ENCODE data around the gene C12orf50.
"Not testable (repeated sequence)": the region's sequence is repeated elsewhere in the genome, so short reads cannot be mapped to it uniquely, and the experiment has no call there.

C12orf50 gene

GRCh38 chr12:88035907-88036289, 6.7 kb upstream of the C12orf50 start:
- Histone ChIP-seq H3K4me1 (ENCODE audit: control insufficient read depth, insufficient read depth, low read length) (peaks cover 19% of the 10 kb centered on the region), H3K4me3 (ENCODE audit: low read length) (peak overlapping the region; percentile 93), H3K27me3 (replicated peaks; ENCODE audit: control insufficient read depth, insufficient read depth, low read length) (no peaks in the 10 kb centered on the region), H3K9ac (ENCODE audit: low read length) (peak overlapping the region; percentile 95), H3K36me3 (ENCODE audit: control insufficient read depth, insufficient read depth, low read length, severe bottlenecking) (peaks cover 2% of the 10 kb centered on the region), H3K9me3 (ENCODE audit: control insufficient read depth, low read length) (no peaks in the 10 kb centered on the region)
- DNase-seq (ENCODE audit: low read depth): no peak

- H3K36me3 ChIP-seq (ENCODE audit: control insufficient read depth, insufficient read depth, low read length, severe bottlenecking): no peaks in the 10 kb centered on the region
- H3K9me3 ChIP-seq (ENCODE audit: control insufficient read depth, low read length): no peaks in the 10 kb centered on the region
- no peaks in the 10 kb centered on the region for H3K27me3 ChIP-seq (replicated peaks; ENCODE audit: control insufficient read depth, insufficient read depth, low read length)
- peak overlapping the region; percentile 93 for H3K4me3 ChIP-seq (ENCODE audit: low read length)
- H3K9ac ChIP-seq (ENCODE audit: low read length): peak overlapping the region; percentile 95
- peaks cover 19% of the 10 kb centered on the region for H3K4me1 ChIP-seq (ENCODE audit: control insufficient read depth, insufficient read depth, low read length)
- DNase-seq (ENCODE audit: low read depth): peak; percentile 97
Observed at GRCh38 chr12:88035271-88035906, 6.2 kb upstream of the C12orf50 start.

GRCh38 chr12:88031161-88031560, 2.0 kb upstream of the C12orf50 start:
- H3K36me3 ChIP-seq (ENCODE audit: control insufficient read depth, insufficient read depth, low read length, severe bottlenecking); H3K9ac ChIP-seq (ENCODE audit: low read length); DNase-seq (ENCODE audit: low read depth); H3K4me3 ChIP-seq (ENCODE audit: low read length); H3K9me3 ChIP-seq (ENCODE audit: control insufficient read depth, low read length); H3K27me3 ChIP-seq (replicated peaks; ENCODE audit: control insufficient read depth, insufficient read depth, low read length); H3K4me1 ChIP-seq (ENCODE audit: control insufficient read depth, insufficient read depth, low read length): not testable (repeated sequence)

GRCh38 chr12:88026196-88026595, 3.0 kb downstream of the C12orf50 start:
- Histone ChIP-seq H3K4me3 (ENCODE audit: low read length) (no peak overlapping the region), H3K9ac (ENCODE audit: low read length) (no peak overlapping the region), H3K27me3 (replicated peaks; ENCODE audit: control insufficient read depth, insufficient read depth, low read length) (no peaks in the 10 kb centered on the region), H3K9me3 (ENCODE audit: control insufficient read depth, low read length) (no peaks in the 10 kb centered on the region), H3K4me1 (ENCODE audit: control insufficient read depth, insufficient read depth, low read length) (no peaks in the 10 kb centered on the region), H3K36me3 (ENCODE audit: control insufficient read depth, insufficient read depth, low read length, severe bottlenecking) (no peaks in the 10 kb centered on the region)
- no peak for DNase-seq (ENCODE audit: low read depth)

- peaks cover 13% of the 10 kb centered on the region for H3K9me3 ChIP-seq (ENCODE audit: control insufficient read depth, low read length)
- no peak overlapping the region for H3K9ac ChIP-seq (ENCODE audit: low read length)
- no peaks in the 10 kb centered on the region for H3K36me3 ChIP-seq (ENCODE audit: control insufficient read depth, insufficient read depth, low read length, severe bottlenecking)
- H3K4me3 ChIP-seq (ENCODE audit: low read length): no peak overlapping the region
- H3K27me3 ChIP-seq (replicated peaks; ENCODE audit: control insufficient read depth, insufficient read depth, low read length): no peaks in the 10 kb centered on the region
- DNase-seq (ENCODE audit: low read depth): no peak
- no peaks in the 10 kb centered on the region for H3K4me1 ChIP-seq (ENCODE audit: control insufficient read depth, insufficient read depth, low read length)
Observed at GRCh38 chr12:88017964-88018363, 11.2 kb downstream of the C12orf50 start.

GRCh38 chr12:88015825-88016224, 13.4 kb downstream of the C12orf50 start:
- Histone ChIP-seq H3K4me3 (ENCODE audit: low read length) (no peak overlapping the region), H3K36me3 (ENCODE audit: control insufficient read depth, insufficient read depth, low read length, severe bottlenecking) (no peaks in the 10 kb centered on the region)

GRCh38 chr12:88011755-88012154, 17.4 kb downstream of the C12orf50 start:
- H3K4me3 ChIP-seq (ENCODE audit: low read length): no peak overlapping the region
- no peaks in the 10 kb centered on the region for H3K27me3 ChIP-seq (replicated peaks; ENCODE audit: control insufficient read depth, insufficient read depth, low read length)
- H3K9me3 ChIP-seq (ENCODE audit: control insufficient read depth, low read length): no peaks in the 10 kb centered on the region
- no peak for DNase-seq (ENCODE audit: low read depth)
- H3K36me3 ChIP-seq (ENCODE audit: control insufficient read depth, insufficient read depth, low read length, severe bottlenecking): no peaks in the 10 kb centered on the region
- H3K4me1 ChIP-seq (ENCODE audit: control insufficient read depth, insufficient read depth, low read length): no peaks in the 10 kb centered on the region
- H3K9ac ChIP-seq (ENCODE audit: low read length): no peak overlapping the region

More at GRCh38 chr12:88015825-88016224, 13.4 kb downstream of the C12orf50 start:
- H3K27me3 ChIP-seq (replicated peaks; ENCODE audit: control insufficient read depth, insufficient read depth, low read length): no peaks in the 10 kb centered on the region
- no peaks in the 10 kb centered on the region for H3K4me1 ChIP-seq (ENCODE audit: control insufficient read depth, insufficient read depth, low read length)
- DNase-seq (ENCODE audit: low read depth): no peak
- peaks cover 13% of the 10 kb centered on the region for H3K9me3 ChIP-seq (ENCODE audit: control insufficient read depth, low read length)
- no peak overlapping the region for H3K9ac ChIP-seq (ENCODE audit: low read length)

GRCh38 chr12:88006351-88006750, 22.9 kb downstream of the C12orf50 start:
- no peak for DNase-seq (ENCODE audit: low read depth)
- H3K36me3 ChIP-seq (ENCODE audit: control insufficient read depth, insufficient read depth, low read length, severe bottlenecking): no peaks in the 10 kb centered on the region
- H3K27me3 ChIP-seq (replicated peaks; ENCODE audit: control insufficient read depth, insufficient read depth, low read length): no peaks in the 10 kb centered on the region
- H3K9me3 ChIP-seq (ENCODE audit: control insufficient read depth, low read length): peaks cover 13% of the 10 kb centered on the region
- H3K4me1 ChIP-seq (ENCODE audit: control insufficient read depth, insufficient read depth, low read length): no peaks in the 10 kb centered on the region
- H3K4me3 ChIP-seq (ENCODE audit: low read length): no peak overlapping the region
- no peak overlapping the region for H3K9ac ChIP-seq (ENCODE audit: low read length)

GRCh38 chr12:88001327-88001726, 27.9 kb downstream of the C12orf50 start:
- no peak for DNase-seq (ENCODE audit: low read depth)
- Histone ChIP-seq H3K4me1 (ENCODE audit: control insufficient read depth, insufficient read depth, low read length) (no peaks in the 10 kb centered on the region), H3K9ac (ENCODE audit: low read length) (no peak overlapping the region), H3K27me3 (replicated peaks; ENCODE audit: control insufficient read depth, insufficient read depth, low read length) (no peaks in the 10 kb centered on the region), H3K4me3 (ENCODE audit: low read length) (no peak overlapping the region), H3K9me3 (ENCODE audit: control insufficient read depth, low read length) (peaks cover 13% of the 10 kb centered on the region), H3K36me3 (ENCODE audit: control insufficient read depth, insufficient read depth, low read length, severe bottlenecking) (no peaks in the 10 kb centered on the region)

- peak; percentile 89 for DNase-seq (ENCODE audit: low read depth)
- H3K27me3 ChIP-seq (replicated peaks; ENCODE audit: control insufficient read depth, insufficient read depth, low read length): no peaks in the 10 kb centered on the region
- no peaks in the 10 kb centered on the region for H3K4me1 ChIP-seq (ENCODE audit: control insufficient read depth, insufficient read depth, low read length)
- no peak overlapping the region for H3K4me3 ChIP-seq (ENCODE audit: low read length)
- no peak overlapping the region for H3K9ac ChIP-seq (ENCODE audit: low read length)
- H3K36me3 ChIP-seq (ENCODE audit: control insufficient read depth, insufficient read depth, low read length, severe bottlenecking): no peaks in the 10 kb centered on the region
- H3K9me3 ChIP-seq (ENCODE audit: control insufficient read depth, low read length): no peaks in the 10 kb centered on the region
Observed at GRCh38 chr12:87995581-87996178, 33.5 kb downstream of the C12orf50 start.

- H3K27me3 ChIP-seq (replicated peaks; ENCODE audit: control insufficient read depth, insufficient read depth, low read length): no peaks in the 10 kb centered on the region
- no peak for DNase-seq (ENCODE audit: low read depth)
- H3K9me3 ChIP-seq (ENCODE audit: control insufficient read depth, low read length): no peaks in the 10 kb centered on the region
- H3K4me3 ChIP-seq (ENCODE audit: low read length): no peak overlapping the region
- H3K9ac ChIP-seq (ENCODE audit: low read length): no peak overlapping the region
- no peaks in the 10 kb centered on the region for H3K36me3 ChIP-seq (ENCODE audit: control insufficient read depth, insufficient read depth, low read length, severe bottlenecking)
- no peaks in the 10 kb centered on the region for H3K4me1 ChIP-seq (ENCODE audit: control insufficient read depth, insufficient read depth, low read length)
Observed at GRCh38 chr12:87991483-87991882, 37.7 kb downstream of the C12orf50 start.

- H3K27me3 ChIP-seq (replicated peaks; ENCODE audit: control insufficient read depth, insufficient read depth, low read length): no peaks in the 10 kb centered on the region
- no peak overlapping the region for H3K4me3 ChIP-seq (ENCODE audit: low read length)
- H3K9me3 ChIP-seq (ENCODE audit: control insufficient read depth, low read length): no peaks in the 10 kb centered on the region
Observed at GRCh38 chr12:87988534-87988933, 40.7 kb downstream of the C12orf50 start.

More at GRCh38 chr12:87988534-87988933, 40.7 kb downstream of the C12orf50 start:
- no peaks in the 10 kb centered on the region for H3K4me1 ChIP-seq (ENCODE audit: control insufficient read depth, insufficient read depth, low read length)
- no peak for DNase-seq (ENCODE audit: low read depth)
- no peak overlapping the region for H3K9ac ChIP-seq (ENCODE audit: low read length)
- H3K36me3 ChIP-seq (ENCODE audit: control insufficient read depth, insufficient read depth, low read length, severe bottlenecking): no peaks in the 10 kb centered on the region

All from adipocyte (in vitro differentiated cells).